H1 (cell line): ENCODE data around the gene CFAP74. TPM values are rescaled to one million over a fixed set of nuclear protein-coding genes. Genes with fewer than 3 reads are reported as not detected.

ENCODE experiments used
- CTCF ChIA-PET: fragments of 300-600 bp; sonication (Branson Sonifier 250); formaldehyde crosslinking; loops from one replicate; lab custom pipeline; 2021; ENCODE audit not compliant: partially characterized antibody; lab: Charles Lee
- POLR2A ChIA-PET: fragments of 300-600 bp; sonication (Branson Sonifier 250); formaldehyde crosslinking; loops from one replicate; lab custom pipeline; 2021; ENCODE audit warnings: inconsistent platforms; ENCODE audit not compliant: partially characterized antibody; lab: Charles Lee
- DNase-seq, 2 experiments: peaks; one replicate each; pipeline versions ENCODE4 v3.0.0 to v3.0.0-alpha.2; 2010 to 2022; ENCODE audit warnings: low spot score in 2 of 2, low read depth in 1 of 2, mixed read lengths in 1 of 2
- FAIRE-seq: peaks from 2 replicates; lab custom pipeline; 2011; peaks lifted over from hg19 to GRCh38; lab: Jason Lieb, UNC
- H2AFZ ChIP-seq: 2 replicates; pipeline ENCODE4 v1.8.1; 2012; ENCODE audit warnings: low read length, inconsistent platforms
- H2AK5ac ChIP-seq: 2 replicates; pipeline ENCODE4 v1.6.1; 2013; ENCODE audit warnings: low read depth, low read length
- H2BK120ac ChIP-seq: replicated peaks from 2 replicates; pipeline ENCODE3; 2013; ENCODE audit warnings: low read depth, low read length, inconsistent platforms
- H2BK12ac ChIP-seq: 2 replicates; pipeline ENCODE4 v1.6.1; 2013; ENCODE audit warnings: low read depth, low read length
- H2BK15ac ChIP-seq: 2 replicates; pipeline ENCODE4 v1.6.1; 2013; ENCODE audit warnings: low read length
- H2BK20ac ChIP-seq: 2 replicates; pipeline ENCODE4 v1.6.1; 2013; ENCODE audit warnings: low read length
- H2BK5ac ChIP-seq: 2 replicates; pipeline ENCODE4 v1.6.1; 2013; ENCODE audit warnings: low read depth, low read length
- H3K14ac ChIP-seq: 2 replicates; pipeline ENCODE4 v1.6.1; 2013; ENCODE audit warnings: inconsistent platforms; ENCODE audit not compliant: insufficient read length
- H3K18ac ChIP-seq: 2 replicates; pipeline ENCODE4 v1.6.1; 2013; ENCODE audit warnings: low read length; ENCODE audit errors: extremely low read depth
- H3K23ac ChIP-seq: 2 replicates; pipeline ENCODE4 v1.6.1; 2013; ENCODE audit warnings: inconsistent platforms; ENCODE audit not compliant: insufficient read length
- H3K23me2 ChIP-seq: 2 replicates; pipeline ENCODE4 v1.6.1; 2013; ENCODE audit warnings: low read depth, low read length
- H3K27ac ChIP-seq: 2 replicates; pipeline ENCODE4 v1.6.1; 2011; ENCODE audit warnings: low read depth, low read length, inconsistent platforms
- H3K27me3 ChIP-seq, 4 experiments: replicated peaks in 1 of 4; 1 replicate in 1 of 4; 2 replicates in 3 of 4; pipeline versions ENCODE4 v1.6.1 to v1.8.1; 2011 to 2013; ENCODE audit warnings: low read length in 3 of 4, mild to moderate bottlenecking in 3 of 4, inconsistent platforms in 2 of 4, mixed read lengths in 2 of 4, moderate library complexity in 1 of 4; ENCODE audit not compliant: control insufficient read depth in 3 of 4, insufficient read depth in 3 of 4; ENCODE audit errors: extremely low read depth in 1 of 4
- H3K36me3 ChIP-seq, 4 experiments: 2 replicates each; pipeline versions ENCODE4 v1.6.1 to v1.8.1; 2011 to 2013; ENCODE audit warnings: mild to moderate bottlenecking in 4 of 4, low read length in 3 of 4, moderate library complexity in 2 of 4, control low read depth in 1 of 4, inconsistent platforms in 1 of 4; ENCODE audit not compliant: insufficient read depth in 4 of 4, control insufficient read depth in 2 of 4
- H3K4ac ChIP-seq: replicated peaks from 2 replicates; pipeline ENCODE3; 2013; ENCODE audit warnings: low read length, low read depth, mixed read lengths, inconsistent platforms; ENCODE audit not compliant: insufficient read length
- H3K4me1 ChIP-seq, 4 experiments: replicated peaks in 1 of 4; 1 replicate in 1 of 4; 2 replicates in 3 of 4; pipeline versions ENCODE4 v1.6.1 to v1.8.1; 2011 to 2013; ENCODE audit warnings: low read length in 3 of 4, inconsistent platforms in 2 of 4, mixed read lengths in 1 of 4; ENCODE audit not compliant: insufficient read depth in 4 of 4, control insufficient read depth in 3 of 4
- H3K4me2 ChIP-seq, 2 experiments: 2 replicates each; pipeline versions ENCODE4 v1.6.1 to v1.8.1; 2011 to 2013; ENCODE audit warnings: low read depth in 2 of 2, low read length in 2 of 2, control low read depth in 1 of 2, inconsistent platforms in 1 of 2, mild to moderate bottlenecking in 1 of 2; ENCODE audit not compliant: insufficient read depth in 1 of 2
- H3K4me3 ChIP-seq, 4 experiments: fragments of 200-600, 300-600 bp in 1 of 4; sonication (generic), shearing (Covaris generic), sonication (Bioruptor Twin) in 1 of 4; 2 replicates each; pipeline versions ENCODE4 v1.5.1 to v1.8.1; 2011 to 2016; ENCODE audit warnings: low read length in 4 of 4, low read depth in 3 of 4, control low read depth in 2 of 4, inconsistent platforms in 2 of 4, mild to moderate bottlenecking in 2 of 4, mixed read lengths in 1 of 4, moderate library complexity in 1 of 4; ENCODE audit not compliant: insufficient read depth in 2 of 4; ENCODE audit errors: extremely low read depth in 1 of 4
- H3K56ac ChIP-seq: replicated peaks from 2 replicates; pipeline ENCODE3; 2013; ENCODE audit warnings: low read depth, mild to moderate bottlenecking, mixed read lengths, low read length, inconsistent platforms; ENCODE audit not compliant: insufficient read length
- H3K79me1 ChIP-seq: 2 replicates; pipeline ENCODE4 v1.6.1; 2013; ENCODE audit warnings: low read depth, low read length, control low read depth
- H3K79me2 ChIP-seq, 2 experiments: 2 replicates each; pipeline versions ENCODE4 v1.6.1 to v1.8.1; 2012 to 2013; ENCODE audit warnings: low read length in 2 of 2, mild to moderate bottlenecking in 2 of 2, inconsistent platforms in 1 of 2; ENCODE audit not compliant: insufficient read depth in 2 of 2, control insufficient read depth in 1 of 2
- H3K9ac ChIP-seq, 4 experiments: replicated peaks in 1 of 4; 1 replicate in 1 of 4; 2 replicates in 3 of 4; pipeline versions ENCODE4 v1.6.1 to v1.8.1; 2011 to 2013; ENCODE audit warnings: low read depth in 3 of 4, low read length in 3 of 4, control low read depth in 2 of 4, mild to moderate bottlenecking in 2 of 4, moderate library complexity in 2 of 4, inconsistent platforms in 1 of 4; ENCODE audit errors: extremely low read depth in 1 of 4
- H3K9me3 ChIP-seq, 2 experiments: 2 replicates each; pipeline versions ENCODE4 v1.6.1 to v1.8.1; 2012 to 2013; ENCODE audit warnings: mild to moderate bottlenecking in 2 of 2, moderate library complexity in 2 of 2, control low read depth in 1 of 2, inconsistent platforms in 1 of 2, low read depth in 1 of 2, low read length in 1 of 2, mixed read lengths in 1 of 2; ENCODE audit not compliant: insufficient read depth in 2 of 2
- H4K20me1 ChIP-seq, 2 experiments: replicated peaks in 1 of 2; 2 replicates each; pipeline versions ENCODE3 to v1.8.1; 2011 to 2013; ENCODE audit warnings: inconsistent platforms in 2 of 2, low read length in 2 of 2, mild to moderate bottlenecking in 1 of 2; ENCODE audit not compliant: insufficient read depth in 2 of 2, control insufficient read depth in 1 of 2
- H4K5ac ChIP-seq: 2 replicates; pipeline ENCODE4 v1.6.1; 2013; ENCODE audit warnings: low read length, low read depth, mixed read lengths, inconsistent platforms; ENCODE audit not compliant: insufficient read length
- H4K8ac ChIP-seq: 2 replicates; pipeline ENCODE4 v1.8.0; 2013; ENCODE audit warnings: mild to moderate bottlenecking, moderate library complexity, low read length, inconsistent platforms; ENCODE audit not compliant: insufficient read depth; ENCODE audit errors: extremely low read depth
- H4K91ac ChIP-seq: replicated peaks from 2 replicates; pipeline ENCODE3; 2013; ENCODE audit warnings: low read length, mixed read lengths, inconsistent platforms; ENCODE audit not compliant: insufficient read length
- CHD2 ChIP-seq: IDR thresholded peaks from 2 replicates; pipeline ENCODE4 v1.6.1; 2012; ENCODE audit warnings: low read length, improper control_type of control experiment
- GTF2F1 ChIP-seq: IDR thresholded peaks from 2 replicates; pipeline ENCODE4 v1.6.1; 2012; ENCODE audit warnings: low read depth, low read length, improper control_type of control experiment, borderline replicate concordance
- MAFK ChIP-seq: IDR thresholded peaks from 2 replicates; pipeline ENCODE4 v1.6.1; 2012; ENCODE audit warnings: low read depth, mild to moderate bottlenecking, improper control_type of control experiment, low read length
- NANOG ChIP-seq: IDR thresholded peaks from 2 replicates; pipeline ENCODE4 v1.6.1; 2011; ENCODE audit warnings: low read length, low read depth, mild to moderate bottlenecking, inconsistent platforms; ENCODE audit not compliant: insufficient read depth, poor library complexity, severe bottlenecking
- TAF7 ChIP-seq: optimal IDR thresholded peaks from 2 replicates; pipeline ENCODE3; 2011; ENCODE audit warnings: low read depth, mild to moderate bottlenecking, inconsistent platforms, low read length, moderate library complexity, borderline replicate concordance
- WGBS, 2 experiments: shearing (Covaris generic) in 1 of 2; methylation state at CpG; one replicate each; pipeline versions ENCODE4 v1.1.6 to v1.1.7; 2013 to 2015; ENCODE audit warnings: low lambda C conversion rate in 2 of 2, mixed read lengths in 2 of 2, inconsistent platforms in 1 of 2, low coverage in 1 of 2, missing lambda C conversion rate in 1 of 2; ENCODE audit not compliant: insufficient replicate concordance in 2 of 2, insufficient coverage in 1 of 2, insufficient read length in 1 of 2; ENCODE audit errors: extremely low coverage in 1 of 2, missing lambda C conversion rate in 1 of 2; 5-methylcytosine and 5-hydroxymethylcytosine counted together
- polyA plus RNA-seq, 7 experiments: library from polyadenylated mRNA; depleted of rRNA in 3 of 7; stranded (reverse) in 5 of 7; unstranded in 2 of 7; fragments of >200 nt in 5 of 7; fragments of 200-250 nt in 2 of 7; gene quantifications; 1 replicate in 5 of 7; 2 replicates in 1 of 7; 4 replicates in 1 of 7; pipeline versions ENCODE4 v1.2.1 to v1.2.3, GENCODE V29; 2011 to 2013; ENCODE audit warnings: missing spikeins in 2 of 7, mixed read lengths in 2 of 7
- total RNA-seq: library from RNA; stranded (reverse); fragmentation: NEBNext Ultra II Directional; extraction: Animal tissue kit (Norgen Biotek cat#: 25700); gene quantifications from 2 replicates; pipeline ENCODE4 v1.2.1, GENCODE V29; 2021
- TF ChIP-seq, protein P1 (sequence below): IDR thresholded peaks from 2 replicates; pipeline ENCODE4 v1.6.1; 2011; ENCODE audit warnings: low read length, improper control_type of control experiment

The CFAP74 gene
- total and polyA plus RNA-seq, 2 of the 8 experiments (the other 6 are each of a cell fraction or from before 2014, with no cell fraction given): 0.09 to 0.20 TPM

DNA sequence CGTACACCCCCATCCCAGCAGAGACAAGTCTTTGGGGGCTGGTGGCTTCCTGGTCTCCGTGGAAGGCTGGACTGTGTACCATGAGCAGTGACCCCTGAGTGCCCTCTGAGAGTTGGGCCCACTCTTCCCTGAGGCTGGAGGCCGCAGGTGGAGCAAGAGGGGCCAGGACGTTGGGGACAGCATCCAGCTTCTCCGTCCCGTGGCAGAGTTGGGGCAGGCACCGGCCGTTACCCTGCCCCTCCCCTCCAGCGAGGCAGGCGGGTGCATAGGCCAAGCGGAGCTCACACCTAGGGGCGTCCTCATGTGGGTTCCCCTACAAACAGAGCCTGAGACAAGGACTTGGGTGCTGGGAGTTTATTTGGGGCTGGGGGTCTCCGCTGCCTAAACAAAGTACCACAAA, 29.6 kb upstream of the CFAP74 start:
- H4K20me1 ChIP-seq: no peaks in the 10 kb centered on the region
- H3K4me1 ChIP-seq: peaks cover 0 to 10% (median 4%) of the 10 kb centered on the region in 4 experiments; a peak in 3 of 7 replicates
- H2BK20ac ChIP-seq: no peak overlapping the region
- CTCF ChIA-PET: interaction anchor here (1.1 to 8.8 kb wide), 5 partner anchors 8 to 77 kb away, joined by 3 to 92 read pairs (median 6); no protein-coding TSS in a partner anchor
- H4K91ac ChIP-seq: no peak overlapping the region
- no peak overlapping the region for H3K56ac ChIP-seq
- WGBS, 2 experiments: 89% methylated on average over 11 of the region's 13 CpGs; no CpG with 5 or more reads in 1 of the 2 experiments
- H3K23ac ChIP-seq: no peak overlapping the region
- H2AFZ ChIP-seq: no peak overlapping the region
- H3K27me3 ChIP-seq: no peaks in the 10 kb centered on the region
- H2BK5ac ChIP-seq: no peak overlapping the region
- DNase-seq (no peak), FAIRE-seq (no peak)
- H3K4me3 ChIP-seq: no peak overlapping the region
- no peak overlapping the region for H3K14ac ChIP-seq
- no peaks in the 10 kb centered on the region for H3K36me3 ChIP-seq
- no peak overlapping the region for H3K4me2 ChIP-seq
- H2BK12ac ChIP-seq: no peak overlapping the region
- H3K79me2 ChIP-seq: no peaks in the 10 kb centered on the region
- no peak overlapping the region for H3K9ac ChIP-seq
- TF ChIP-seq MAFK (no peak), CHD2 (no peak), GTF2F1 (no peak), NANOG (no peak), TAF7 (no peak)
- TF ChIP-seq, protein P1, sequence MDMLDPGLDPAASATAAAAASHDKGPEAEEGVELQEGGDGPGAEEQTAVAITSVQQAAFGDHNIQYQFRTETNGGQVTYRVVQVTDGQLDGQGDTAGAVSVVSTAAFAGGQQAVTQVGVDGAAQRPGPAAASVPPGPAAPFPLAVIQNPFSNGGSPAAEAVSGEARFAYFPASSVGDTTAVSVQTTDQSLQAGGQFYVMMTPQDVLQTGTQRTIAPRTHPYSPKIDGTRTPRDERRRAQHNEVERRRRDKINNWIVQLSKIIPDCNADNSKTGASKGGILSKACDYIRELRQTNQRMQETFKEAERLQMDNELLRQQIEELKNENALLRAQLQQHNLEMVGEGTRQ: no peak
- TF ChIP-seq, all 59 proteins: peak for 0
- peak overlapping the region; percentile 29 for H4K8ac ChIP-seq
- H2BK120ac ChIP-seq: no peak overlapping the region
- no peak overlapping the region for H2AK5ac ChIP-seq
- no peak overlapping the region for H3K18ac ChIP-seq
- no peaks in the 10 kb centered on the region for H3K23me2 ChIP-seq
- H3K4ac ChIP-seq: no peak overlapping the region
- POLR2A ChIA-PET: interaction anchor here (0.8 to 1.0 kb wide), 2 partner anchors 73 to 253 kb away, joined by 3 read pairs; no protein-coding TSS in a partner anchor
- no peak overlapping the region for H4K5ac ChIP-seq
- H3K27ac ChIP-seq: no peak overlapping the region
- H3K9me3 ChIP-seq: no peaks in the 10 kb centered on the region
- no peak overlapping the region for H2BK15ac ChIP-seq
- no peaks in the 10 kb centered on the region for H3K79me1 ChIP-seq
